GM19240 (cell line): ENCODE measurements around the gene SLC27A5.
"Not testable (repeated sequence)": the region's sequence is repeated elsewhere in the genome, so short reads cannot be mapped to it uniquely, and the experiment has no call there.

Experiments used
- DNase-seq: peaks from one replicate; pipeline ENCODE4 v3.0.0; 2011; ENCODE audit warnings: low spot score; ENCODE audit not compliant: insufficient read length

The SLC27A5 gene

GRCh38 chr19:58551123-58551497 lies 39.3 kb upstream of the SLC27A5 start:
- no peak for DNase-seq

GRCh38 chr19:58550362-58551122 lies 38.8 kb upstream of the SLC27A5 start:
- DNase-seq, result no peak

GRCh38 chr19:58549664-58550361 lies 38.0 kb upstream of the SLC27A5 start:
- DNase-seq, result no peak

- DNase-seq, result no peak
These were observed 37.3 kb upstream of the SLC27A5 start for GRCh38 chr19:58548859-58549663.

- no peak for DNase-seq
These were observed 35.8 kb upstream of the SLC27A5 start for GRCh38 chr19:58547323-58548312.

GRCh38 chr19:58546019-58546530 lies 34.3 kb upstream of the SLC27A5 start:
- no peak for DNase-seq

- no peak for DNase-seq
These were observed 33.7 kb upstream of the SLC27A5 start for GRCh38 chr19:58545286-58546018.

GRCh38 chr19:58544591-58545285 lies 32.9 kb upstream of the SLC27A5 start:
- DNase-seq, result peak; percentile 69

- peak; percentile 98 for DNase-seq
These were observed 32.2 kb upstream of the SLC27A5 start, which contains the start of gene TRIM28 for GRCh38 chr19:58543826-58544590. TRIM28 (plus strand) TSS chr19:58544064; CDS start chr19:58544758, 694 bp downstream.

- not testable (repeated sequence) for DNase-seq
These were observed 31.0 kb upstream of the SLC27A5 start for GRCh38 chr19:58542641-58543372.

GRCh38 chr19:58539169-58539559 lies 27.4 kb upstream of the SLC27A5 start:
- DNase-seq, result not testable (repeated sequence)

GRCh38 chr19:58538257-58539168 lies 26.7 kb upstream of the SLC27A5 start:
- no peak for DNase-seq

GRCh38 chr19:58536852-58537798 lies 25.3 kb upstream of the SLC27A5 start:
- no peak for DNase-seq

- no peak for DNase-seq
These were observed 24.1 kb upstream of the SLC27A5 start for GRCh38 chr19:58535857-58536256.

- no peak for DNase-seq
These were observed 19.4 kb upstream of the SLC27A5 start for GRCh38 chr19:58531034-58531840.
